GM12878 (cell line): ENCODE measurements around the gene FBXW7.

Source experiments
- CEBPB ChIP-seq, 2 experiments: fragments of 150-350 bp in 1 of 2; IDR thresholded peaks; 2 replicates each; pipeline ENCODE4 v1.6.1; 2012 to 2014; ENCODE audit warnings: low read depth in 2 of 2, low read length in 2 of 2, borderline replicate concordance in 1 of 2, inconsistent platforms in 1 of 2
- CREB1 ChIP-seq: IDR thresholded peaks from 2 replicates; pipeline ENCODE4 v1.6.1; 2012; ENCODE audit warnings: low read depth, mild to moderate bottlenecking, inconsistent platforms
- EP300 ChIP-seq, 2 experiments: fragments of 150-350 bp in 1 of 2; IDR thresholded peaks; 2 replicates each; pipeline ENCODE4 v1.6.1; 2011 to 2012; ENCODE audit warnings: low read depth in 2 of 2, low read length in 2 of 2, borderline replicate concordance in 1 of 2, improper control_type of control experiment in 1 of 2, inconsistent platforms in 1 of 2; ENCODE audit not compliant: control insufficient read depth in 1 of 2
- GABPA ChIP-seq: IDR thresholded peaks from 2 replicates; pipeline ENCODE4 v1.6.1; 2014; ENCODE audit warnings: antibody characterized with exemption, low read depth, mild to moderate bottlenecking, inconsistent platforms
- KAT2A ChIP-seq: conservative IDR thresholded peaks from 2 replicates; pipeline ENCODE4 v1.6.1; 2011; ENCODE audit warnings: low read depth, low read length; ENCODE audit not compliant: control insufficient read depth
- POLR2A ChIP-seq: IDR thresholded peaks from 2 replicates; pipeline ENCODE4 v1.6.1; 2011; ENCODE audit warnings: low read depth, mild to moderate bottlenecking, low read length
- POLR2AphosphoS5 ChIP-seq: IDR thresholded peaks from 2 replicates; pipeline ENCODE4 v1.6.1; 2011; ENCODE audit warnings: mild to moderate bottlenecking, low read length, inconsistent platforms
- RCOR1 ChIP-seq: conservative IDR thresholded peaks from 2 replicates; pipeline ENCODE4 v1.6.1; 2012; ENCODE audit warnings: low read depth, low read length, improper control_type of control experiment
- SMAD1 ChIP-seq: fragments of 450-650 bp; IDR thresholded peaks from 2 replicates; pipeline ENCODE4 v1.6.1; 2018; ENCODE audit warnings: mild to moderate bottlenecking, low read depth; ENCODE audit not compliant: partially characterized antibody
- SMC3 ChIP-seq: IDR thresholded peaks from 2 replicates; pipeline ENCODE4 v1.6.1; 2011; ENCODE audit warnings: low read length, improper control_type of control experiment, borderline replicate concordance
- SUZ12 ChIP-seq: fragments of 200-600 bp; sonication (generic); IDR thresholded peaks from one replicate; pipeline ENCODE4 v1.6.1; 2018; ENCODE audit warnings: antibody characterized with exemption, mild to moderate bottlenecking; ENCODE audit not compliant: unreplicated experiment
- TF ChIP-seq, protein P1 (sequence below), 3 experiments: IDR thresholded peaks in 2 of 3; conservative IDR thresholded peaks in 1 of 3; 2 replicates each; pipeline ENCODE4 v1.5.1; 2011; ENCODE audit warnings: low read depth in 3 of 3, low read length in 3 of 3, mild to moderate bottlenecking in 3 of 3, control low read depth in 2 of 3, moderate library complexity in 2 of 3, inconsistent platforms in 1 of 3, mixed read lengths in 1 of 3; ENCODE audit not compliant: control insufficient read depth in 2 of 3, insufficient read depth in 1 of 3; ENCODE audit errors: extremely low read depth in 1 of 3
- TF ChIP-seq, protein P2 (sequence below): IDR thresholded peaks from 2 replicates; pipeline ENCODE4 v1.6.1; 2011; ENCODE audit warnings: mild to moderate bottlenecking, low read depth, low read length, moderate library complexity; ENCODE audit not compliant: insufficient replicate concordance

DNA sequence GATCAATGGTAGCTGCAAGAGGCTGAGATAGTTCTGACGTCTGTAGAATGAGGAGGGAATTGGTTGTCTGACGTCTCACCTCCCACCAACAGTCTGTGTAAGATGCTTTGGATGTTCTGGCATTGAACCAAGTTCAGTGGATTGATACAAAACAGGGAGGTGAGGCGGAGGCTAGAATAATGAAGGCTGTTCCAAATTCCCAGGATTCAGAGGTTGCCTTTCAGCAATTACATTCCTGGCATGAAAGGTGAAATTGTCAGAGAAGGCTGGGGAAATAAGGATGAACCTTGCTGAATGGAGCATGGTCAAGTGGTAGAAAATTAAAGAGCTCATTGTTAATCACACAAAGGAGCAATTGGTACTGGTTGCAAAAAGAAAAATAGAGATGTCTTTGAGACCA lies 241.6 kb downstream of the FBXW7 start:
- TF ChIP-seq RCOR1 = no peak
- TF ChIP-seq, protein P1, sequence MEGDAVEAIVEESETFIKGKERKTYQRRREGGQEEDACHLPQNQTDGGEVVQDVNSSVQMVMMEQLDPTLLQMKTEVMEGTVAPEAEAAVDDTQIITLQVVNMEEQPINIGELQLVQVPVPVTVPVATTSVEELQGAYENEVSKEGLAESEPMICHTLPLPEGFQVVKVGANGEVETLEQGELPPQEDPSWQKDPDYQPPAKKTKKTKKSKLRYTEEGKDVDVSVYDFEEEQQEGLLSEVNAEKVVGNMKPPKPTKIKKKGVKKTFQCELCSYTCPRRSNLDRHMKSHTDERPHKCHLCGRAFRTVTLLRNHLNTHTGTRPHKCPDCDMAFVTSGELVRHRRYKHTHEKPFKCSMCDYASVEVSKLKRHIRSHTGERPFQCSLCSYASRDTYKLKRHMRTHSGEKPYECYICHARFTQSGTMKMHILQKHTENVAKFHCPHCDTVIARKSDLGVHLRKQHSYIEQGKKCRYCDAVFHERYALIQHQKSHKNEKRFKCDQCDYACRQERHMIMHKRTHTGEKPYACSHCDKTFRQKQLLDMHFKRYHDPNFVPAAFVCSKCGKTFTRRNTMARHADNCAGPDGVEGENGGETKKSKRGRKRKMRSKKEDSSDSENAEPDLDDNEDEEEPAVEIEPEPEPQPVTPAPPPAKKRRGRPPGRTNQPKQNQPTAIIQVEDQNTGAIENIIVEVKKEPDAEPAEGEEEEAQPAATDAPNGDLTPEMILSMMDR (IDR thresholded peaks at IDR 0.05 in 2 of 3, conservative IDR thresholded peaks at IDR 0.05 in 1 of 3; ENCODE audit: control insufficient read depth in 2 of 3, extremely low read depth in 1 of 3, insufficient read depth in 1 of 3, low read depth in 3 of 3, low read length in 3 of 3) = no peak
- no peak for TF ChIP-seq EP300 (IDR thresholded peaks at IDR 0.05; ENCODE audit: borderline replicate concordance in 1 of 2, control insufficient read depth in 1 of 2, low read depth in 2 of 2, low read length in 2 of 2)
- TF ChIP-seq KAT2A = no peak
- no peak for TF ChIP-seq SMAD1
- TF ChIP-seq POLR2A = no peak
- TF ChIP-seq POLR2AphosphoS5 = no peak
- TF ChIP-seq SMC3 = no peak
- no peak for TF ChIP-seq GABPA
- no peak for TF ChIP-seq SUZ12
- TF ChIP-seq, protein P2, sequence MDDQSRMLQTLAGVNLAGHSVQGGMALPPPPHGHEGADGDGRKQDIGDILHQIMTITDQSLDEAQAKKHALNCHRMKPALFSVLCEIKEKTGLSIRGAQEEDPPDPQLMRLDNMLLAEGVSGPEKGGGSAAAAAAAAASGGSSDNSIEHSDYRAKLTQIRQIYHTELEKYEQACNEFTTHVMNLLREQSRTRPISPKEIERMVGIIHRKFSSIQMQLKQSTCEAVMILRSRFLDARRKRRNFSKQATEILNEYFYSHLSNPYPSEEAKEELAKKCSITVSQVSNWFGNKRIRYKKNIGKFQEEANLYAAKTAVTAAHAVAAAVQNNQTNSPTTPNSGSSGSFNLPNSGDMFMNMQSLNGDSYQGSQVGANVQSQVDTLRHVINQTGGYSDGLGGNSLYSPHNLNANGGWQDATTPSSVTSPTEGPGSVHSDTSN = no peak
- TF ChIP-seq CEBPB (IDR thresholded peaks at IDR 0.05; ENCODE audit: borderline replicate concordance in 1 of 2, low read depth in 2 of 2, low read length in 2 of 2) = no peak
- TF ChIP-seq CREB1 = no peak
